ENCODE results near the gene PARP12.

PARP12 gene

GRCh38 chr7:139991269-139991666, 71.5 kb downstream of the PARP12 start:
- peak; percentile 28 for DNase-seq (ENCODE audit: low spot score)

GRCh38 chr7:139990571-139991268, 72.0 kb downstream of the PARP12 start:
- DNase-seq (ENCODE audit: low spot score): no peak

GRCh38 chr7:139990142-139990535, 72.6 kb downstream of the PARP12 start:
- DNase-seq (ENCODE audit: low spot score): peak; percentile 46

GRCh38 chr7:139989366-139990141, 73.2 kb downstream of the PARP12 start:
- no peak for DNase-seq (ENCODE audit: low spot score)

- DNase-seq (ENCODE audit: low spot score): no peak
Observed at GRCh38 chr7:139987691-139988516, 74.8 kb downstream of the PARP12 start.

- DNase-seq (ENCODE audit: low spot score): no peak
Observed at GRCh38 chr7:139985811-139986210, 76.9 kb downstream of the PARP12 start.

- DNase-seq (ENCODE audit: low spot score): no peak
Observed at GRCh38 chr7:139984642-139985539, 77.9 kb downstream of the PARP12 start.

- DNase-seq (ENCODE audit: low spot score): no peak
Observed at GRCh38 chr7:139982927-139983920, 79.5 kb downstream of the PARP12 start.

- DNase-seq (ENCODE audit: low spot score): no peak
Observed at GRCh38 chr7:139981511-139981895, 81.2 kb downstream of the PARP12 start.

- no peak for DNase-seq (ENCODE audit: low spot score)
Observed at GRCh38 chr7:139976838-139977656, 85.7 kb downstream of the PARP12 start.

GRCh38 chr7:139976055-139976837, 86.5 kb downstream of the PARP12 start:
- no peak for DNase-seq (ENCODE audit: low spot score)

GRCh38 chr7:139974179-139974811, 88.5 kb downstream of the PARP12 start:
- no peak for DNase-seq (ENCODE audit: low spot score)

All from kidney tubule cell (primary cell).